Endodermal cell (in vitro differentiated cells): Measurements from ENCODE around the gene PAN3. TPM values are rescaled to one million over a fixed set of nuclear protein-coding genes. Genes with fewer than 3 reads are reported as not detected.
A peak's percentile ranks its signal among the peaks of the same experiment; 100 is the strongest.

Experiments used
- DNase-seq: peaks from one replicate; pipeline ENCODE4 v3.0.0-alpha.2; 2017
- H3K27ac ChIP-seq: 2 replicates; pipeline ENCODE4 v1.5.1; 2013; ENCODE audit warnings: mild to moderate bottlenecking, low read depth, low read length, moderate library complexity
- H3K27me3 ChIP-seq: 2 replicates; pipeline ENCODE4 v1.6.1; 2013; ENCODE audit warnings: mild to moderate bottlenecking, low read length, moderate library complexity; ENCODE audit not compliant: insufficient read depth, control insufficient read depth, poor library complexity, severe bottlenecking
- H3K36me3 ChIP-seq: 2 replicates; pipeline ENCODE4 v1.7.0; 2013; ENCODE audit warnings: mild to moderate bottlenecking, low read length, moderate library complexity; ENCODE audit not compliant: control insufficient read depth, insufficient read depth
- H3K4me1 ChIP-seq: one replicate; pipeline ENCODE4 v1.7.0; 2013; ENCODE audit warnings: low read length; ENCODE audit not compliant: control insufficient read depth, insufficient read depth
- H3K4me3 ChIP-seq: 2 replicates; pipeline ENCODE4 v1.5.1; 2013; ENCODE audit warnings: mild to moderate bottlenecking, low read length, moderate library complexity
- H3K9ac ChIP-seq: 2 replicates; pipeline ENCODE4 v1.6.1; 2013; ENCODE audit warnings: mild to moderate bottlenecking, low read length, moderate library complexity; ENCODE audit not compliant: poor library complexity, severe bottlenecking; ENCODE audit errors: extremely low read depth
- H3K9me3 ChIP-seq: 2 replicates; pipeline ENCODE4 v1.6.1; 2013; ENCODE audit warnings: mild to moderate bottlenecking, low read length, moderate library complexity; ENCODE audit not compliant: control insufficient read depth
- H3K27ac Mint-ChIP-seq: 2 replicates; pipeline ENCODE4 v1.8.0; 2020; ENCODE audit warnings: mixed read lengths
- H3K27me3 Mint-ChIP-seq: 2 replicates; pipeline ENCODE4 v1.8.0; 2021; ENCODE audit warnings: mild to moderate bottlenecking, mixed read lengths; ENCODE audit not compliant: insufficient read depth
- H3K36me3 Mint-ChIP-seq: 2 replicates; pipeline ENCODE4 v1.8.0; 2020; ENCODE audit warnings: low read depth, mixed read lengths
- H3K4me1 Mint-ChIP-seq: 2 replicates; pipeline ENCODE4 v1.8.0; 2020; ENCODE audit warnings: mixed read lengths
- H3K4me3 Mint-ChIP-seq: 2 replicates; pipeline ENCODE4 v1.8.0; 2020; ENCODE audit warnings: mild to moderate bottlenecking, moderate library complexity, mixed read lengths
- H3K9me3 Mint-ChIP-seq: 2 replicates; pipeline ENCODE4 v1.8.0; 2020; ENCODE audit warnings: mild to moderate bottlenecking, mixed read lengths
- WGBS, 2 experiments: methylation state at CpG; one replicate each; pipeline versions ENCODE4 v1.1.5 to v1.1.7; 2013; ENCODE audit warnings: missing lambda C conversion rate in 2 of 2, mixed read lengths in 1 of 2; ENCODE audit not compliant: insufficient coverage in 1 of 2, insufficient read length in 1 of 2; 5-methylcytosine and 5-hydroxymethylcytosine counted together
- total RNA-seq, 2 donors: library from RNA; stranded (reverse); fragmentation: NEBNext Ultra II Directional in 1 of 2; extraction: Animal tissue kit (Norgen Biotek cat#: 25700) in 1 of 2; gene quantifications; 2 replicates in 1 of 2; 3 replicates in 1 of 2; pipeline ENCODE4 v1.2.1, GENCODE V29; 2021
- TF ChIP-seq, protein P1 (sequence below): fragments of 200-600 bp; sonication (generic); conservative IDR thresholded peaks from 2 replicates; pipeline ENCODE4 v1.5.0; 2021; ENCODE audit warnings: antibody characterized with exemption, mild to moderate bottlenecking

The PAN3 gene
- total RNA-seq, 2 donors from 2014 or later = 73.5 to 73.8 TPM

DNA sequence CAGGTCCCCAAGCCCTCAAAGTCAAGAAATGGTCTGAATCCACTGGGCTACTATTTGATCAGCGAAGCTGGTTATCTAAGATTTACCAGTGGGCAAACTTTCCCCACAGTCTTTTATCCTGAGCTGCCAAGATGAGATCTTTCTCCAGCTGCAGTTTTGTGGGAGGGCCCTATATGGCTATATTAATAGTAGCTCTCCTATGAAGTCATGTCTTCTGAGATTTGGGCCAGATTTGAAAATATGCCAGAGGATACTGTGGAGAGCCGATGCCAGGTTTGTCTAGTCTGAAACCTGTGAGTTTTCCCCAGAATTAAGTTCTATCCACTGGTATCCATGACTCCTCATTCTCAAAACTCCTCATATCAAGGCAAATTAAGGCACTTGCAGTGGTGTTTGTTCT is 183.4 kb downstream of the PAN3 start:
- no peaks in the 10 kb centered on the region for H3K27me3 Mint-ChIP-seq
- no peaks in the 10 kb centered on the region for H3K9me3 ChIP-seq
- no peak overlapping the region for H3K4me3 Mint-ChIP-seq
- peaks cover 18% of the 10 kb centered on the region for H3K4me1 ChIP-seq
- no peaks in the 10 kb centered on the region for H3K27me3 ChIP-seq
- DNase-seq = no peak
- no peaks in the 10 kb centered on the region for H3K9me3 Mint-ChIP-seq
- no peaks in the 10 kb centered on the region for H3K36me3 Mint-ChIP-seq
- 87 to 94% methylated on average over 2 of the region's 2 CpGs for WGBS, 2 experiments
- no peak overlapping the region for H3K9ac ChIP-seq
- TF ChIP-seq, protein P1, sequence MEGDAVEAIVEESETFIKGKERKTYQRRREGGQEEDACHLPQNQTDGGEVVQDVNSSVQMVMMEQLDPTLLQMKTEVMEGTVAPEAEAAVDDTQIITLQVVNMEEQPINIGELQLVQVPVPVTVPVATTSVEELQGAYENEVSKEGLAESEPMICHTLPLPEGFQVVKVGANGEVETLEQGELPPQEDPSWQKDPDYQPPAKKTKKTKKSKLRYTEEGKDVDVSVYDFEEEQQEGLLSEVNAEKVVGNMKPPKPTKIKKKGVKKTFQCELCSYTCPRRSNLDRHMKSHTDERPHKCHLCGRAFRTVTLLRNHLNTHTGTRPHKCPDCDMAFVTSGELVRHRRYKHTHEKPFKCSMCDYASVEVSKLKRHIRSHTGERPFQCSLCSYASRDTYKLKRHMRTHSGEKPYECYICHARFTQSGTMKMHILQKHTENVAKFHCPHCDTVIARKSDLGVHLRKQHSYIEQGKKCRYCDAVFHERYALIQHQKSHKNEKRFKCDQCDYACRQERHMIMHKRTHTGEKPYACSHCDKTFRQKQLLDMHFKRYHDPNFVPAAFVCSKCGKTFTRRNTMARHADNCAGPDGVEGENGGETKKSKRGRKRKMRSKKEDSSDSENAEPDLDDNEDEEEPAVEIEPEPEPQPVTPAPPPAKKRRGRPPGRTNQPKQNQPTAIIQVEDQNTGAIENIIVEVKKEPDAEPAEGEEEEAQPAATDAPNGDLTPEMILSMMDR = no peak
- H3K36me3 ChIP-seq = no peaks in the 10 kb centered on the region
- H3K27ac ChIP-seq = no peak overlapping the region
- H3K4me3 ChIP-seq = no peak overlapping the region
- H3K27ac Mint-ChIP-seq = no peak overlapping the region
- H3K4me1 Mint-ChIP-seq = peaks cover 17% of the 10 kb centered on the region

DNA sequence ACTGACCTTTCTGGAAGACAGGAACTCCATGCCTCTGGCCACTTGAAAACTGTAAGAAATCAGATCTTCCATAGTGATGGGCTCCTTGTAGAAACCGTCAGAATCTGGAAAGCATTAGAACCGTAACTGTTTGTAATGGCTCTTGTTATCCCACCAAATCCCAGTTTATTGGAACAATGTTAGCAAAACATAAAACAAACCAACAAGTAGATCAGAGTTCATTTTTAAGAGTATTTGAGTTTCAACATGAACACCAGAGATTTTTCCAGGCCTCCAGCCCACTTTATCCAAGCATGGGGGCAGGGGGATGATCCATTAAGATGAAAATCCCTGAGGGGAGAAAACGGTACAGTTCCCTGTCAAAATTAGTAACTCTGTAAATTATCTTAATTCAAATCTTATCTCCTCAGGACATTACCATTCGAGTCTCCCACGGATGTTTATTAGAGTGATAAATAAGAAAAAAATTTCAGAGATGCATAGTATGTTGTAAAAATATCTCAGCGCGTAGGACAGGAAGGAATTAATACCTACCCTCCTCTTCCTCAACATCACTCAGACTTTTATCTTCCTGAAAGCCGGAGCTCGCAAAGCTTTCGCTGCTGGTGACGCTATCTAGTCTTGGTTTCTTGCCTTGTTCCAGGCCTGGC is 184.0 kb downstream of the PAN3 start:
- Mint-ChIP-seq H3K4me1 (peaks cover 17% of the 10 kb centered on the region), H3K27ac (no peak overlapping the region), H3K27me3 (no peaks in the 10 kb centered on the region), H3K9me3 (no peaks in the 10 kb centered on the region), H3K36me3 (no peaks in the 10 kb centered on the region), H3K4me3 (no peak overlapping the region)
- Histone ChIP-seq H3K27me3 (no peaks in the 10 kb centered on the region), H3K27ac (no peak overlapping the region), H3K9me3 (no peaks in the 10 kb centered on the region), H3K36me3 (no peaks in the 10 kb centered on the region), H3K9ac (no peak overlapping the region), H3K4me1 (peaks cover 18% of the 10 kb centered on the region), H3K4me3 (no peak overlapping the region)
- TF ChIP-seq, protein P1 = no peak
- no peak for DNase-seq
- 95 to 98% methylated on average over 6 to 9 of the region's 11 CpGs for WGBS, 2 experiments

DNA sequence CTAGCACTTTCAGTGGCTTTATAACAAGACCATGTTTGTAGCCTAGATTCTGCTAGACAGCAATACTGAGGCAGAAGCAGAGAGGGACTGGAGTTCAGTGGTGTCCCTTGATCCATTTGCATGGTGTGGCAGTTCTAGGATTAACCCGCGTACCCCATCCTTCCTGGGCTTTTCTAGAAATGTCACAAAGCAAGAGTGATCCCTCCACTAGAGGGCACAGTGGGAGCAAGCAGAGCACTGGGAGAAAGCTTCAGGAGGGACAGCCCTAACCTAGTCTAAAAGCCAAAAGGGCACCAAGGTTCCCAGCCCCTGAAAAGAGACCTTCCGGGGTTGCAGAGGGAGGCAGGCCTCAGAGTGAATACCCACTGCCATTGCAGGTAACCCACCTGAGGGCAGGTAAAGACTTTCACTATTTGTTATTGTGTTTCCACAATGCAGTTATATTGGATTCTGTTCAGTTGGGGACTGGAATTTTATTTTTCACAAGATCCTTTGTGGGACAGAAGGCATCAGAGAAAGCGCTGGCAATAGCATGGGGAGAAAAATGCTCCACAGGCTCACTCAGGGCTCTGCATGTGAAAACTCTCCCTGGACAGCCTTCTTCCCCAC is 185.9 kb downstream of the PAN3 start:
- no peak overlapping the region for H3K9ac ChIP-seq
- WGBS, 2 experiments = 58 to 66% methylated on average over 2 to 4 of the region's 4 CpGs

More for the DNA sequence above, 185.9 kb downstream of the PAN3 start:
- TF ChIP-seq, protein P1 = peak; percentile 90
- Mint-ChIP-seq H3K27me3 (peaks cover 4% of the 10 kb centered on the region), H3K9me3 (peaks cover 11% of the 10 kb centered on the region), H3K4me1 (peaks cover 17% of the 10 kb centered on the region), H3K36me3 (no peaks in the 10 kb centered on the region), H3K4me3 (no peak overlapping the region), H3K27ac (no peak overlapping the region)
- H3K27ac ChIP-seq = no peak overlapping the region
- no peaks in the 10 kb centered on the region for H3K36me3 ChIP-seq
- peak; percentile 91 for DNase-seq
- H3K4me3 ChIP-seq = no peak overlapping the region
- no peaks in the 10 kb centered on the region for H3K9me3 ChIP-seq
- H3K4me1 ChIP-seq = peaks cover 18% of the 10 kb centered on the region
- no peaks in the 10 kb centered on the region for H3K27me3 ChIP-seq
